Testis (tissue), 3 donors: ENCODE measurements around the gene GNB1L. TPM values are rescaled to one million over a fixed set of nuclear protein-coding genes. Genes with fewer than 3 reads are reported as not detected.

Experiments
- DNase-seq: peaks from one replicate; pipeline ENCODE4 v3.0.0-alpha.2; 2019
- H3K27ac ChIP-seq, 2 donors: fragments of 200-600 bp; sonication (generic); one replicate each; pipeline ENCODE4 v1.5.1; 2019
- H3K27me3 ChIP-seq: fragments of 200-600 bp; sonication (generic); one replicate; pipeline ENCODE4 v1.5.1; 2019
- H3K36me3 ChIP-seq: fragments of 200-600 bp; sonication (generic); one replicate; pipeline ENCODE4 v1.5.1; 2017; ENCODE audit warnings: low read depth; ENCODE audit errors: missing control alignments
- H3K4me1 ChIP-seq: fragments of 200-600 bp; sonication (generic); one replicate; pipeline ENCODE4 v1.5.1; 2019
- H3K4me3 ChIP-seq, 2 donors: fragments of 200-600 bp; sonication (generic); one replicate each; pipeline ENCODE4 v1.5.1; 2017 to 2019
- H3K9me3 ChIP-seq: fragments of 200-600 bp; sonication (generic); one replicate; pipeline ENCODE4 v1.5.1; 2017
- CTCF ChIP-seq, 3 experiments: fragments of 450-650 bp in 2 of 3; fragments of 200-600 bp in 1 of 3; sonication (generic) in 1 of 3; IDR thresholded peaks; one replicate each; pipeline ENCODE4 v1.5.1; 2016 to 2019; ENCODE audit warnings: antibody characterized with exemption in 3 of 3, mild to moderate bottlenecking in 2 of 3, moderate library complexity in 1 of 3
- POLR2A ChIP-seq: fragments of 450-650 bp; IDR thresholded peaks from one replicate; pipeline ENCODE4 v1.6.1; 2017; ENCODE audit warnings: antibody characterized with exemption, mild to moderate bottlenecking, moderate library complexity
- WGBS, 2 donors: methylation state at CpG; one replicate each; pipeline ENCODE4 v1.1.5; 2018; 5-methylcytosine and 5-hydroxymethylcytosine counted together
- intact Hi-C: fragments of 100-400 bp; cut with DNase I; formaldehyde crosslinking; loops from one replicate; pipeline ENCODE4 v1.15.1; 2023; ENCODE audit warnings: low total_unique reads
- polyA plus RNA-seq: library from polyadenylated mRNA; stranded (reverse); fragments of 350-450 nt; fragmentation: Illumina TruSeq; extraction: RNeasy Lipid Tissue Mini Kit (QIAGEN cat#74804); gene quantifications from one replicate; pipeline ENCODE4 v1.2.3, GENCODE V29; 2014; ENCODE audit warnings: low read depth, low replicate concordance; ENCODE audit not compliant: insufficient read depth
- total RNA-seq, 2 donors: library from RNA; depleted of rRNA; stranded (reverse); fragments of >200 nt; gene quantifications; one replicate each; pipeline ENCODE4 v1.2.3, GENCODE V29; 2016

The GNB1L gene
- total and polyA plus RNA-seq, 3 donors from 2014 or later: 5.5 to 6.9 (median 6.0) TPM

GRCh38 chr22:19798891-19799293 is 55.8 kb downstream of the GNB1L start:
- Histone ChIP-seq H3K4me3 (no peak overlapping the region), H3K9me3 (no peaks in the 10 kb centered on the region), H3K4me1 (no peaks in the 10 kb centered on the region), H3K27me3 (no peaks in the 10 kb centered on the region), H3K27ac (no peak overlapping the region), H3K36me3 (no peaks in the 10 kb centered on the region)
- WGBS, 2 donors: 78% methylated on average over 9 of the region's 9 CpGs; no CpG with 5 or more reads in 1 of the 2 donors
- intact Hi-C loops: no loop called here
- DNase-seq: no peak
- no peak for TF ChIP-seq POLR2A
- no peak for TF ChIP-seq CTCF (IDR thresholded peaks at IDR 0.05)

- Histone ChIP-seq H3K27ac (no peak overlapping the region), H3K4me1 (no peaks in the 10 kb centered on the region), H3K27me3 (no peaks in the 10 kb centered on the region), H3K4me3 (no peak overlapping the region), H3K9me3 (no peaks in the 10 kb centered on the region), H3K36me3 (no peaks in the 10 kb centered on the region)
- TF ChIP-seq CTCF (IDR thresholded peaks at IDR 0.05): no peak
- TF ChIP-seq POLR2A: no peak
- WGBS, 2 donors: 92 to 97% methylated on average over 9 to 19 of the region's 19 CpGs
- intact Hi-C loops: no loop called here
- no peak for DNase-seq
These were observed 56.5 kb downstream of the GNB1L start for GRCh38 chr22:19798003-19798665.

- intact Hi-C loops: no loop called here
- DNase-seq: no peak
- Histone ChIP-seq H3K36me3 (no peaks in the 10 kb centered on the region), H3K27ac (no peak overlapping the region), H3K9me3 (no peaks in the 10 kb centered on the region), H3K4me3 (no peak overlapping the region), H3K27me3 (no peaks in the 10 kb centered on the region), H3K4me1 (no peaks in the 10 kb centered on the region)
- TF ChIP-seq POLR2A: no peak
- TF ChIP-seq CTCF (IDR thresholded peaks at IDR 0.05): no peak
- 83 to 85% methylated on average over 23 to 24 of the region's 24 CpGs for WGBS, 2 donors
These were observed 57.3 kb downstream of the GNB1L start for GRCh38 chr22:19797086-19798002.

- WGBS, 2 donors: 87 to 93% methylated on average over 7 of the region's 7 CpGs
- Histone ChIP-seq H3K4me3 (no peak overlapping the region), H3K36me3 (no peaks in the 10 kb centered on the region), H3K9me3 (no peaks in the 10 kb centered on the region), H3K4me1 (no peaks in the 10 kb centered on the region), H3K27me3 (no peaks in the 10 kb centered on the region), H3K27ac (no peak overlapping the region)
- TF ChIP-seq POLR2A (no peak), CTCF (IDR thresholded peaks at IDR 0.05) (no peak)
- intact Hi-C loops: no loop called here
- no peak for DNase-seq
These were observed 58.5 kb downstream of the GNB1L start for GRCh38 chr22:19796160-19796559.
